Prostate gland (tissue), 2 donors: Measurements from ENCODE around the gene FRMD4B.

Experiments
- CTCF ChIP-seq, 4 experiments: fragments of 200-600 bp in 2 of 4; fragments of 450-650 bp in 2 of 4; sonication (generic) in 2 of 4; IDR thresholded peaks; 1 replicate in 3 of 4; 2 replicates in 1 of 4; pipeline ENCODE4 v1.5.1; 2016 to 2019; ENCODE audit warnings: antibody characterized with exemption in 4 of 4, mild to moderate bottlenecking in 2 of 4, moderate library complexity in 2 of 4
- POLR2A ChIP-seq: fragments of 450-650 bp; IDR thresholded peaks from one replicate; pipeline ENCODE4 v1.6.1; 2016; ENCODE audit warnings: antibody characterized with exemption, mild to moderate bottlenecking
- POLR2AphosphoS5 ChIP-seq: sonication (generic); formaldehyde crosslinking; IDR thresholded peaks from one replicate; pipeline ENCODE4 v1.6.1; 2017; ENCODE audit warnings: antibody characterized with exemption

GRCh38 chr3:69266585-69266984 is 119.3 kb downstream of the FRMD4B start:
- TF ChIP-seq CTCF (IDR thresholded peaks at IDR 0.05) (no peak), POLR2A (no peak), POLR2AphosphoS5 (no peak)
